PC-9 (cell line): ENCODE measurements around the gene ADISSP.

ENCODE experiments used
- CTCF ChIP-seq: fragments of 200-600 bp; sonication (generic); conservative IDR thresholded peaks from 2 replicates; pipeline ENCODE4 v1.6.1; 2017; ENCODE audit warnings: mixed run types, antibody characterized with exemption, mild to moderate bottlenecking, moderate library complexity
- EZH2 ChIP-seq: fragments of 200-600 bp; sonication (generic); IDR thresholded peaks from 2 replicates; pipeline ENCODE4 v1.8.0; 2017; ENCODE audit warnings: antibody characterized with exemption, low read depth

- no peak for TF ChIP-seq CTCF
- no peak for TF ChIP-seq EZH2
These were observed 2.9 kb downstream of the ADISSP start for GRCh38 chr20:3764659-3765058.
